NCI-H2196 (cell line): ENCODE data around the gene SND1.

Source experiments
- DNase-seq: peaks from one replicate; lab custom pipeline; 2025; ENCODE audit not compliant: unreplicated experiment; lab: John Stamatoyannopoulos, UW

Gene SND1

GRCh38 chr7:127682140-127682539 is 30.1 kb downstream of the SND1 start:
- DNase-seq: no peak

DNA sequence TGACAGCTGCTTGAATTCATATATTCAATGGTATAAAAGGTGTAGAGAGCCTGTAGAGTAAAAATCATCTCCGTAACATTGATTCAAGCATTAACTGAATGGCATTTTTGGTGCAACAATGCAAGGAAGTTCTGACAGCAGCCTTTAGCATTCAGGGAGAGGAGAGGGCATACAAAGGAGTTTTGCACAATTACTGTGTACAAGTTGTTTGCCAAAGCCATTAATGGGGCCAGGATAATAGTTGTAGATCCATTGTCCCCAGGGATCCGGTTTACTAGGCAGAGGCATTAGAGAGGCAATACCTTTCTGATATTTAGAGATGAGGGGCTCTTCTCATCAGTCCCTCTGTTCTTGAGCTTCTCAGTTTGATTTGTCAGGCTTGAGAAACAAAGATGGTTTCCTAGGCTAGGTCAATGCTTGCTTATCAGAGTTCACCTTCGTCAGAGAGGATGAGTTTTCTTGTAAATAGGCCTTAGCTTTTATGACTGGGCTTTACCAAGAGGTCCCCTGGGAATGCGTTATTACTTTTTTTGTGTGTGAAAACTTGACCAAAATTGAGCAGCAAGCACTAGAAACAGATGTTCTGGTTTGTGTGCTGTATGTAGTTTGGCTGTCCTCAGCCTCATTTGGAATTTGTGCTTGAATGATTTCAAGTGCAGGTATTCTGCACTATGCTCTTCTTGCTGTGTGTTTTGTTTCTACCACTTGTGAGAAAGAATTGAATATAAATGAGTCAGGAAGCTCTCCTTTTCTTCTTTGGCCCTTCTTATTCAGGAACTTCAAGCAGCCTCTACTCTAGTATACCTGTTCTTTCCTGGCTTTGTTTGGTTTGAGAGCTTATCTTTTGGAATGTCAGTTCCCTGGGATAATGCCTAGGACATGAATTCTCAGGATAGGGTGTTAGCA is 32.0 kb downstream of the SND1 start:
- DNase-seq: no peak

- DNase-seq: no peak
Observed at GRCh38 chr7:127689194-127689772, 37.3 kb downstream of the SND1 start.

DNA sequence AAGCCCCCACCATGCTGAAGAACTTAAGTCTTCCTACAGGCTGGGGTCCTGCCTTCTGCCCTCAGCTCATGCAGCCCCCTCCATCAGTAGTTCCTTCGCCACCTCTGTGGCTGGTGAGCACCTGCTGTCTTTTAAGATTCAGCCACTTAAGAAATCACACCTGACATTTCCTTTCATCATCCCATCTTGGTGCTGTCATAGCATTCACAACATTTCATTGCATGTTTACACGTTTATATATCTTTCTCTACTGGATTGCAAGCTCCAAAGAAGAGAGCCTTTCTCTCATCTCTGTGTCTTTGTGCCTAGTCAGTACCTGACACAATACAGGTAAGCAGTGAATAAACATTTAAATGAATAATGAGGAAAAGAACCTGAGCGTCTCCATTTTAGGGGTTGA is 38.3 kb downstream of the SND1 start:
- no peak for DNase-seq

DNA sequence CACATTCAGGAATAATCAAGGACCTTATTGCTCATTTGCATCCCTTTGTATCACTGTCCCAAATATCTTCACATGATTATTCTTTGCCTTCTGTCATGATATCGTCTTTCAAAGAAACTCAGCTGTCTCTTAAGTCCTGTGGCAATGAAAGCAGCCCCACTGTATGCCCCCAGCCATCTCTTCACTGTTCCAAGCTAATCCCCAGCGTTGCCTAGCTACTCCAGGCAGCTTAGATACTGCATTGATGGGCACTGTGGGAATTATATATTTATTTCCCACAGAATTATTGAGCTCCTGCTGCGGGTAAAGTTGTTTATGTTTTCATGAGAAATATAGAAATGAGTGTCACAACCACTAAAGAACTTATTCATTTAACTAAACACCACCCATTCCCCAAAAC is 38.8 kb downstream of the SND1 start:
- no peak for DNase-seq

DNA sequence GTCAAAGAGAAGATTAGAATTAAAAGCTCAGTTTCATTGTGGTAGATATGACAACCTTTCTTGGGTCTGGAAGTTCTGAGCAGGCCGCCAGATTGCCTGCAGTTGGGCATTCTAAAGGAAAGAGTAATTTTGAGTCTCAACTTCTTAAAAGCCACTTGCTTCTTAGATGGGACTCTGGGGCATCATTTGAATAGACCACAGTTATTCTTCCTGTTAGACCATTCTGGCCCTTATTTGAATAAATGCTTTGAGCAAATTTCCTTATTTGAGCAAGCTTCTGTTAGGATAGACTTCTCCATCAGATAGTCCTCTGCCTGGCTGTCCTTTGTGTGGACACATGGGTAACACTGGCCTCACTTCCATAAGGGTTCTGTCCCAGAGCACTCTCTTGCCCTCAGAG is 40.2 kb downstream of the SND1 start:
- no peak for DNase-seq

- no peak for DNase-seq
Observed at GRCh38 chr7:127699853-127700252, 47.9 kb downstream of the SND1 start.

- no peak for DNase-seq
Observed at GRCh38 chr7:127702052-127702652, 50.2 kb downstream of the SND1 start.

DNA sequence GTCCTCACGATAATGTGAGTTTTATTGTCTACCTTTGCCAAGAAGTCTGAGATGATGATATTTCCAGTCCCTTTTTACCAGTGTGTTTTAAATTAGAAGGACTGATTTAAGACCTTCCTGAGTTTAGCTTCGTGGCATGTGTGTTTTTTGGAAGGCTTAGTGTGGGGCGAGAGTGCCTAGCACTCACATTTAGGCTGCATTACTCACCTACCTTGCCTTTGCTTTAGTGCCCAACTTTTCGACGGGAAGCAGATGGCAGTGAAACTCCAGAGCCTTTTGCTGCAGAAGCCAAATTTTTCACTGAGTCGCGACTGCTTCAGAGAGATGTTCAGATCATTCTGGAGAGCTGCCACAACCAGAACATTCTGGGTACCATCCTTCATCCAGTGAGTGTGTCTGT is 50.9 kb downstream of the SND1 start:
- DNase-seq: no peak

- no peak for DNase-seq
Observed at GRCh38 chr7:127704211-127704610, 52.2 kb downstream of the SND1 start.

DNA sequence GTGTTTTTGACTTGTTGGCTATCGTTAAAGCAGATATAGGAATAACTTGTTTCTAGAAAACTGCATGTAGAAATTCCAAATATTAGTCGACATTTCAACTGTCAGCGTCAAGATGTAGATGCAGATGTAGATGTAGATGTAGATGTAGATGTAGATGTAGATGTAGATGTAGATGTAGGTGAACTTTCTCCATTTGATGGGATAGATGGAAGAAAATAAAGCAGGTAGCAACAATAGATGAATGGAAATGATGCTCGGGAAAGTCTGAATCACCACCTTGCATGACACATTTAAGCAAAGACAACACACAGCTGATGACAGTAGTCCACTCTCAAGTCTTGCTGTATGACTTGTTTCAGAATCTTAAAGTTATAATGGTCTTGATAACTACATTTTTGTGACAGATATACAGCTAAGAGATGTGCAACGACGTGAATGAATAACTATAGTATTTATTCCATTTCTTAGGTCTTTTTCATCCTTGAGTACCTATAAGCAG is 53.5 kb downstream of the SND1 start:
- DNase-seq: no peak

DNA sequence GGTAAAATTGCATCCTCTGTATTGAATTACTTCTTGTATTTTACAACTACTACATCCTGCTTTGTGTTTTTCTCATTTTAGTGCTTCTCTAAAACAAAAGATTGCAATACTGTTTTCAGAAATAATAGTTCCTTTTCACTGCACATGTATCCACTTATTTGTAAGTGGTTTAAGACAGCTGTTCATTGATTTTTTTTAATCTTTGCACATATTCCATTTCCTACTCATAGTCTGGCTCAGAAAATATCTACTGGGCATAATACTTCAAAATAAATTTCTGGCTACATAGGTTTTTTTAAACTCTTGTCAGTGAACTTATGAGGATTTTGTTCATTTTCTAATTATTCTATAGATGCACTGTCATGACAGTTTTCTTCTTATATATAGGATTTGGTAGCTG is 54.8 kb downstream of the SND1 start:
- no peak for DNase-seq

DNA sequence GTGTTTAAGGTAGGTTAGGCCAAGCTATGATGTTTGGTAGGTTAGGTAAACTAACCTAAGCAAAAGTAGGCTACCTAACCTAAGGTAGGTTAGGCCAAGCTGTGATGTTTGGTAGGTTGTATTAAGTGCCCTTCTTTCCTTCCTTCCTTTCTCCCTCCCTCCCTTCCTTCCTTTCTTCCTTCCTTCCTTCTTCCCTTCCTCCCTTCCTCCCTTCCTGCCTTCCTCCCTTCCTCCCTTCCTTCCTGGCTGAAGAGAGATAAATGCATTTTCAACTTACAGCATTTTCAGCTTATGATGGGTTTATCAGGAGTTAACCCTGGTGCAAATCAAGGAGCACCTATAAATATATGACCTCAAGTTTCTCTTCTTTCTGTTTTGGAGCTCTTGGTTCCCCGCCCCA is 56.2 kb downstream of the SND1 start:
- DNase-seq: no peak

DNA sequence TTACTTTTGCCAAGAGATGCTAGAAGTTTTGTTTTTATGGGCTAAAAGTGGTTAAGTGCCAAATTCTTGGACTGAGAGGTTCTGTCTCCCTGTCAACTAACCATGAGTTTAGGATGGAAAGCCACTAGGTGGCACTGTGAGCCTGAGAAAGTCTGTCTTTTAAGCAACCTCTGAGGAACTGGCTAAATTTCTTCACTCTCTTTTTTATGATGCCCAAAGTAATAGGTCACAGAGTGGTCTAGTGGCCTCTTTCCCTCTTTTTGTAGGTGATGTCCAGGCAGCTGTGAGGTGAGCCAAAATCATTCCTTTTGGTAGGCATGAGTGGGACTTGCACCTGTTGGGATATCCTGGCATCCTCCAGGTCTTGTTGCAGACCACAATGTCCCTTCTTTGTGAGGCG is 56.8 kb downstream of the SND1 start:
- DNase-seq: peak; percentile 87

- no peak for DNase-seq
Observed at GRCh38 chr7:127710635-127711034, 58.6 kb downstream of the SND1 start.

DNA sequence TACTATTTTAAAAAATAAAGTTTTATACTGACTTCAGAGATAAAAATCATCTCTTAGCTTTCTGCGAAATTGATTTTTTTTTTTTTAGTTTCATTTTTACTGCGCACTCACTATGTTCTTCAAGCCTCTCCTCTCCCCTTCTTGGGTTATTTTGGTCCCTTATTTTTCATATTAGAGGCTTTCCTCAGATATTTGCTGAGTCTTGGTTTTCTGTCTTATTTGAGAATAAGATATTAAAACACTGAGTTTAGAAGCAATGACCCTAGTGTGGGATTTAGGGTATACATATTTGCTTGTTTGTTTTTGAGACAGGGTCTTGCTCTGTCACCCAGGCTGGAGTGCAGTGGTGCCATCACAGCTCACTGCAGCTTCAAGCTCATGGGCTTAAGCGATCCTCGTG is 59.9 kb downstream of the SND1 start:
- no peak for DNase-seq

DNA sequence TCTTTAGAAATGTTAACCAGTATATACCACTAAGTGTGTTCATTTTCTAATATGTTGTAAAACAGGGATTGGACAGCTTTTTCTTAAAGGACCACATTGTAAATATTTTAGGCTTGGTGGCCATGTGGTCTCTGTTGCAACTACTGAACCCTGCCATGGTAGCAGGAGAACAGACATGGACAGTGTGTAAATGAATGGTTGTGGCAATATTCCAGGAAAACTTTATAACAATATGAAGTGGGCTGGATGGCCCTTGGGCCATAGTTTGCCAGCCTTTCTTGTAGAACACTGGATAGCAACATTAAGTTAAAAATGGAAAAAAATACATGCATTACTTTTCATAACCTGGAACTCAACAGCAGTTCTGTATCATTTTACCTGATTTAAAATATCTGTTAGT is 61.0 kb downstream of the SND1 start:
- DNase-seq: no peak

GRCh38 chr7:127713758-127714157 is 61.8 kb downstream of the SND1 start:
- DNase-seq: no peak

- DNase-seq: no peak
Observed at GRCh38 chr7:127715272-127715671, 63.3 kb downstream of the SND1 start.

DNA sequence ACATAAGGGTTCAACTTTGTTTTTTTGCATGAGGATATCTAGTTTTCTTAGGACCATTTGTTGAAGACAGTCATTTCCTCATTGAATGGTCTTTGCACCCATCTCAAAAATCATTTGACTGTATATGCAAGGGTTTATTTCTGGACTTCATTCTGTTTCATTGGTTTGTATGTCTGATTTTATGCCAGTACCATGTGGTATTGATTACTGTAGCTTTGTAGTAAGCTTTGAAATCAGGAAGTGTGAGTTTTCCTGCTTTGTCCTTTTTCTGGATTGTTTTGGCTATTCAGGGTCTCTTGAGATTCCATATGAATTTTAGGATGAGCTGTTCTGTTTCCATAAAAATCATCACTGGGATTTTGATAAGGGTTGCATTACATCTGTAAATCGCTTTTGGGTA is 63.9 kb downstream of the SND1 start:
- no peak for DNase-seq

DNA sequence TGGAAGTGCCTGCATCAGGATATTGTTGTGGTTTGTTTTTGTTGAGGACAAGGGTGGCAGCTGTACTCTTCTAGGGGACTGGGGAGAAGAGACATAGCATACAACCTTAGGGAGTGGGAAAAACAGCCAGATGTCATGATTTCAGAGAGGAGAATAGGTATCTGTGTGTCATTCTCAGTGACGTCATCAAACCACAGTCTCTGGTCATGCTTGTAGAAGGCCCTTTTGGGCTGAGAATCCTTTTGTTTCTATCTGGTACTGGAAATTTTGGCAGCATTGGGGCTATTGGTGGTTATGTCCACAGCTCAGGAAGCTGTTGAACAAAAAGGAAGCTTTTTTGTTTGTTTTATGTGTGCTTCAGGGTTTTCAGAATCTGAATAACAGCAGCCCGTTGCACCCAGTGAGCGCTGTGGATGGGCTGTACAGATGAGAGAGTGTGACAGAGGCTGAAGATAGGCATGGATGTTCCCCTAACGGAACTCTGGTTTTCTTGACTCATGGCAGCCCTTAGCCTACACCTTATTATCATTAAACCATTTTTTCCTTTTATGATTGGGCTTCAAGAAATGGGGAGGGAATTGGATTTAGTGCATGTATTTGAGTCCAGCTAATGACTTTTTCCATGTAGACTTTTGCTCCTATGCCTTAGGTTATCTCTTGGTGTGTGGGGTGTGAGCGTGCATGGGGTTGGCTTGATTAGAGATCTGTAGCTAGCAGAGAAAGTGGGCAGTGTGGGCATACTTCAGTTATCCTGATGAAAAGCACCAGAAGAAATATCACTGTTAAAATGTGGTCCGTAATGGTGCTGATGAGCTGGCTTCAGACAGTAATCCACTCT is 65.7 kb downstream of the SND1 start:
- DNase-seq: no peak
